ENCODE data around the gene AP1G1.

- TF ChIP-seq CTCF (IDR thresholded peaks at IDR 0.05) (no peak), POLR2A (IDR thresholded peaks at IDR 0.05) (no peak)
Measured at GRCh38 chr16:71737501-71737900, 71.1 kb downstream of the AP1G1 start.
